ENCODE results near the gene ITGBL1.

Gene ITGBL1

DNA sequence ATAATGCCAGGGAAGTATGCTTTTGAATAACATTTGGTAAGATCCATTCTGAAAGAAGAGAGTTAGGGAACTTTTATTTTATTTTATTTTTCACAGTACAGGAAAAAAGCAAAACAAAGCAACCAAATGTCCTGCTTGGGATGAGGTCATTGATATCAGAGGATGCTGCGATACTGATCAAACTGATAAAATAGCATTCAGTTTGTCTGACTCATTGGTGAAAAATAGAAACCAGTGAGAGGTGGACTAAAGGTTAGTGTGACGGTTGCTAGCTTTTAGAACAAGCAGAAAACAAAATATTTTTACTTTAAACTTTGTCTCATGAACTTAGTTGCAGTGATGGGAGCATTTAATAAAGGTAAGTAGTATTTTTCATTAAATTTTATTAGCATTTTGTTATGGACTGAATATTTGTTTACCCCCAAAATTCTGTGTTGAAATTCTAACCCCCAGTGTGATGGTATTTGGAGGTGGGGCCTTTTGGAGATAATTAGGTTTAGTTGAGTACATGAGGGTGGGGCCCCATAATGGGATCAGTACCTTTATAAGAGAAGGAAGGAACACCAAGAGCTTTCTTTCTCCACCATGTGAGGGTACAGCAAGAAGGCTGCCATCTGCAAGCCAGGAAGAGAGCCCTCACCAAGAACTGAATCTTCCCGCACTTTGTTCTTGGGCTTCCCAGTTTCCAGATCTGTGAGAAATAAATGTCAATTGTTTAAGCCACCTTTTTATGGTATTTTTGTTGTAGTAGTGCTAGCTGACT lies 37.3 kb downstream of the ITGBL1 start:
- TF ChIP-seq, protein P1, sequence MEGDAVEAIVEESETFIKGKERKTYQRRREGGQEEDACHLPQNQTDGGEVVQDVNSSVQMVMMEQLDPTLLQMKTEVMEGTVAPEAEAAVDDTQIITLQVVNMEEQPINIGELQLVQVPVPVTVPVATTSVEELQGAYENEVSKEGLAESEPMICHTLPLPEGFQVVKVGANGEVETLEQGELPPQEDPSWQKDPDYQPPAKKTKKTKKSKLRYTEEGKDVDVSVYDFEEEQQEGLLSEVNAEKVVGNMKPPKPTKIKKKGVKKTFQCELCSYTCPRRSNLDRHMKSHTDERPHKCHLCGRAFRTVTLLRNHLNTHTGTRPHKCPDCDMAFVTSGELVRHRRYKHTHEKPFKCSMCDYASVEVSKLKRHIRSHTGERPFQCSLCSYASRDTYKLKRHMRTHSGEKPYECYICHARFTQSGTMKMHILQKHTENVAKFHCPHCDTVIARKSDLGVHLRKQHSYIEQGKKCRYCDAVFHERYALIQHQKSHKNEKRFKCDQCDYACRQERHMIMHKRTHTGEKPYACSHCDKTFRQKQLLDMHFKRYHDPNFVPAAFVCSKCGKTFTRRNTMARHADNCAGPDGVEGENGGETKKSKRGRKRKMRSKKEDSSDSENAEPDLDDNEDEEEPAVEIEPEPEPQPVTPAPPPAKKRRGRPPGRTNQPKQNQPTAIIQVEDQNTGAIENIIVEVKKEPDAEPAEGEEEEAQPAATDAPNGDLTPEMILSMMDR (IDR thresholded peaks at IDR 0.05): no peak
- Mint-ChIP-seq H3K36me3 (ENCODE audit: low read depth) (no peaks in the 10 kb centered on the region), H3K4me1 (peaks cover 19% of the 10 kb centered on the region), H3K27ac (no peak overlapping the region), H3K9me3 (no peaks in the 10 kb centered on the region), H3K4me3 (no peak overlapping the region), H3K27me3 (ENCODE audit: low read depth, poor library complexity) (peaks cover 5% of the 10 kb centered on the region)
- DNase-seq: no peak

DNA sequence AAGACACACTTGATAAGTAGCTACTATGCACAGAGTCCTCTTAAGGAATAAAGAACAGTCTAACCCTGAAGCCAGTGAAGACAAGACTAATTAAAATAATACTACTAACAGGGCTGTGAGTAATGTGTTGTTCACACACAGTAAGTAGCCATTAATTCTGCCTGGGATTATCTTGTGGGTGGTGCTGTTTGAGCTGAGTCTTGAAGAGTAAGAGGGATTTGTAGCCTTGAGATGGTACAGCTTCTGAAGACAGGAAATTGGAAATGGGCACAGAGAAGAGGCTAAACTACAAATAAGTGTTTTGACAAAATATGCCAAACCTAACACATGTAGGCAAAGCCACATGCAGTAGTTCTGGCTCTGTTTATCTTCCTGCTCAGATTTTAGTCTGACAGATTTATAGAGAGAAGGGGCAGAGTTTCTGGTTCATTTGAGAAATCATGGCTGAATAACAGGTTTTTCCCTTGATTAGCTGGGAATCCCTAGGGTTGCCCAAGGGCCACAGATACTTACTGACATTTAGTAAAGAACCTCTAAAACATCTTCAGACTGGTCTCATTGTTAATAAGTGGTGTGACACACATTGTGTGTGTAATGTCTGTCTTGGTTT lies 38.0 kb downstream of the ITGBL1 start:
- H3K9me3 Mint-ChIP-seq: no peaks in the 10 kb centered on the region
- TF ChIP-seq, protein P1 (IDR thresholded peaks at IDR 0.05): no peak
- peak overlapping the region; percentile 16 for H3K27ac Mint-ChIP-seq
- DNase-seq: no peak
- no peaks in the 10 kb centered on the region for H3K36me3 Mint-ChIP-seq (ENCODE audit: low read depth)
- H3K27me3 Mint-ChIP-seq (ENCODE audit: low read depth, poor library complexity): peaks cover 9% of the 10 kb centered on the region
- peaks cover 19% of the 10 kb centered on the region for H3K4me1 Mint-ChIP-seq
- H3K4me3 Mint-ChIP-seq: no peak overlapping the region

DNA sequence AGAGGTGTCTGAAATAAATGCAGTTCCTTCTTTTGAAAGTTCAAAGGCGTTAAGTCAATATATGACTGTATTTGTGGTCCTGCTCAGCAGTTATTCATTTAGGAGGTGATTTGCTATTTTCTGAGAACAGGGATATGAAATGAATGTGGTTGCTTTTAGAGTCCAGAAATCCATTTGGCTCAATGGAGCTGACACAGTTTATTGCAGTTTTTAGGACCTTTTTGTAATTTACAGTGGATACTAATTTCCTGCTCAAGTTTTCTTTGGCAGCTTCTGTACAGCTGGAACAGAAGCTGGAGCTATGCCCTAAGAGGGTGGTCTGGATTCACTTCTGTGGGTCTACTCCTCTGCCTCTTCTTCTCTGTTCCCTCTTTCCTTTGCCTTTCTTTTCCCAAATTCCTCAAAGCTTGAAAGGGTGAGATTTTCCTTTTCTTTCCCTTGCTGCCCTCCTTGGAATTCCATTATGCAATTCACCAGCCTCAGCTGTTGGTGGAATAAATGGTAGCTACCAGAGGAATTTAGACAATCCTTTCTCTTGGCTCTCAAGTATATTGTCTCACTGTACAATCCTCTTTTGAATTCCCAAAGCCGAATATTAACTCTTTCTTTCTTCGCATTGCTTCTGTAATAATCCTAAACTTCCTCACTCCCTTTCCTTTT lies 39.9 kb downstream of the ITGBL1 start:
- peak overlapping the region; percentile 79 for H3K27ac Mint-ChIP-seq

DNA sequence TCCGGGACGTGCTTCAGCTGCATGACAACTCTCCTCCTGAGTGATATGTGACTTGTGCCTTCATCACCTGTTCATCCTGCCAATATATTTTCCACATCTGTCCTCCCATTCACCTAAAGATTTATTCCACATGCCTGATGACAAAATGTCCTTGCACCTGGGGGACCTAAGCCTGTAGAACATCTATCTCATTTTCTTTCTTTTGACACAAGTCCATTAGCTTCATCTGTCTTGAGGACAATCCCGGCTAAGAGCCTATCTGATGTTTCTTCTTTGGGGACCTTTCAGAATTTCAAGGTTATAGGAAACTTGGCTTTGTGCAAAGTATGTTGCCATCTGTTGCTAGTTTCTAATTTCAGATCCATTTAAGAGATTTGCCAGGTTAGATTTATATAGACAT lies 41.1 kb downstream of the ITGBL1 start:
- H3K9me3 Mint-ChIP-seq: no peaks in the 10 kb centered on the region
- no peak overlapping the region for H3K4me3 Mint-ChIP-seq
- H3K36me3 Mint-ChIP-seq (ENCODE audit: low read depth): no peaks in the 10 kb centered on the region
- H3K4me1 Mint-ChIP-seq: peaks cover 19% of the 10 kb centered on the region
- H3K27me3 Mint-ChIP-seq (ENCODE audit: low read depth, poor library complexity): peaks cover 11% of the 10 kb centered on the region
- TF ChIP-seq, protein P1 (IDR thresholded peaks at IDR 0.05): no peak
- no peak overlapping the region for H3K27ac Mint-ChIP-seq
- DNase-seq: no peak

More for the DNA sequence above, 39.9 kb downstream of the ITGBL1 start:
- no peak for DNase-seq
- Mint-ChIP-seq H3K9me3 (no peaks in the 10 kb centered on the region), H3K4me3 (no peak overlapping the region), H3K4me1 (peaks cover 19% of the 10 kb centered on the region), H3K27me3 (ENCODE audit: low read depth, poor library complexity) (peaks cover 11% of the 10 kb centered on the region), H3K36me3 (ENCODE audit: low read depth) (no peaks in the 10 kb centered on the region)
- TF ChIP-seq, protein P1 (IDR thresholded peaks at IDR 0.05): no peak

DNA sequence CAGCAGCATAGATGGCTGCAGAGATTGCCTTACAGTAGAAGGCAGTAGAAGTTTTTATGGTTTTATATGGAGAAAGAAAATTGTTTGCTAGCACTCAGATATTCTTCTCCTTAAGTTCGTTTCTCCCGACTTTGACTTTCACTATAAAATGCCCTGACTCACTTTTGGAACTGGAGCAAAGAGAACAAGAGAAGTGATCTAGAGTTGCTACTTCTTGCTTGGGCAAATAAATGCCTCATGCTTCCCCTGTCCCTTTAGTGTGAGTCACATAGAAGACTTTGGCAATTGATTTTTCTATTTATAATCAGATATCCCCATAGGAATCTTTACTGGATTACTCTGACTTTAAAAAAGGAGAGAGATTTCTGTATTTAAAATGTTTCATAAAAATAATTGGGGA lies 46.9 kb downstream of the ITGBL1 start:
- Mint-ChIP-seq H3K36me3 (ENCODE audit: low read depth) (no peaks in the 10 kb centered on the region), H3K27me3 (ENCODE audit: low read depth, poor library complexity) (peaks cover 12% of the 10 kb centered on the region), H3K4me1 (no peaks in the 10 kb centered on the region), H3K9me3 (no peaks in the 10 kb centered on the region), H3K4me3 (no peak overlapping the region), H3K27ac (no peak overlapping the region)
- DNase-seq: no peak
- TF ChIP-seq, protein P1 (IDR thresholded peaks at IDR 0.05): no peak

All from nephron progenitor cell (in vitro differentiated cells).